Measurements from ENCODE around the gene TCEAL1.
A peak's percentile ranks its signal among the peaks of the same experiment; 100 is the strongest.
"Not testable (repeated sequence)": the region's sequence is repeated elsewhere in the genome, so short reads cannot be mapped to it uniquely, and the experiment has no call there.

The TCEAL1 gene, protein sequence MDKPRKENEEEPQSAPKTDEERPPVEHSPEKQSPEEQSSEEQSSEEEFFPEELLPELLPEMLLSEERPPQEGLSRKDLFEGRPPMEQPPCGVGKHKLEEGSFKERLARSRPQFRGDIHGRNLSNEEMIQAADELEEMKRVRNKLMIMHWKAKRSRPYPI

DNA sequence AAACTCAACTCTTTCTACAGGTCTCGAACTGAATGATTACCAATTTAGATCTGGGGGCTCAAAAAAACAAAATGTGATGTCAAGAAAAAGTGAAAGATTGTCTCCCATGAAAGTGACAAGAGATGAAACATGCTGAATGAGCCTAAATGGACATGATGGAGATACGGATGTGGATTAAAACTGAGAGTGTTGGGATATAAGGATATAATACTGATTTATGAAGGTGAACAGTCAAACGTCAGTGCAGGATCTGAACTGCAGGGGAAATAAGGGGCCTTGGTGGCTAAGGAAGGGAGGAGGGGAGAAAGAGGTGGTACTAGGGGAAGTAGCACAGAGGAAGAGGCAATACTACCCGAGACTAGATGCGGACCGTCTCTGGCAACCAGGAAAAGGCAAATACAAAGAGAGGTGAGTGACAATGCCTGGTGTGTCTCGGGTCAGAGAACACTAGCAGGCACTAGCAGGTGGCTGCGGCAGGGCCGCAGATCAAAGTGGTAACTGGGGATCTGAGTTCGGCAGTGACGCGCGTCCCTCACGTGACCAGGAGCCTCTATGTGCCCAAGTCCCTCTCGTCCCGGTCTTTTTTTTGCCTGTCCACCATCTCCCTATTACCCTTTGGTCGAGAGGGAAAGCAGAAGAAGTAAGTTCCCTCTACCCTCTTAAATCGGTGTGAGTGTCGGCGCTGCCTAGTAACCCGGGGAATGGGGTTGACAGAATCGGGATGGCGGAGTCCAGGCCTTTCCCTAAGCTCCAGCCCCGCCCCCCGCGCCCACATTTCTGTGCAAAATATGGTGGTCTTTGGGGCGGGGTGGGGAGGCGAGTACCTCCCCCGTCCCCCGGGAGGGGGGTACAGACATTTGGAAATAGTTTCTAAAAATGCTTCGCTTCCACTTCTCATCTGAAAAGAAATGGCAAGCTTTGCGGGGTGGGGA is at the start of gene TCEAL1:
TSS of gene TCEAL1 (plus strand) at position 590 of the 932 bp plus-strand sequence. CDS start 942 bp downstream, outside the sequence.
- peak within 1 kb of the TSS; percentile 81 for H3K27ac ChIP-seq
- TF ChIP-seq ZFX (IDR thresholded peaks at IDR 0.05), result no peak
- TF ChIP-seq, protein P1, sequence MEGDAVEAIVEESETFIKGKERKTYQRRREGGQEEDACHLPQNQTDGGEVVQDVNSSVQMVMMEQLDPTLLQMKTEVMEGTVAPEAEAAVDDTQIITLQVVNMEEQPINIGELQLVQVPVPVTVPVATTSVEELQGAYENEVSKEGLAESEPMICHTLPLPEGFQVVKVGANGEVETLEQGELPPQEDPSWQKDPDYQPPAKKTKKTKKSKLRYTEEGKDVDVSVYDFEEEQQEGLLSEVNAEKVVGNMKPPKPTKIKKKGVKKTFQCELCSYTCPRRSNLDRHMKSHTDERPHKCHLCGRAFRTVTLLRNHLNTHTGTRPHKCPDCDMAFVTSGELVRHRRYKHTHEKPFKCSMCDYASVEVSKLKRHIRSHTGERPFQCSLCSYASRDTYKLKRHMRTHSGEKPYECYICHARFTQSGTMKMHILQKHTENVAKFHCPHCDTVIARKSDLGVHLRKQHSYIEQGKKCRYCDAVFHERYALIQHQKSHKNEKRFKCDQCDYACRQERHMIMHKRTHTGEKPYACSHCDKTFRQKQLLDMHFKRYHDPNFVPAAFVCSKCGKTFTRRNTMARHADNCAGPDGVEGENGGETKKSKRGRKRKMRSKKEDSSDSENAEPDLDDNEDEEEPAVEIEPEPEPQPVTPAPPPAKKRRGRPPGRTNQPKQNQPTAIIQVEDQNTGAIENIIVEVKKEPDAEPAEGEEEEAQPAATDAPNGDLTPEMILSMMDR (conservative IDR thresholded peaks at IDR 0.05), result no peak

DNA sequence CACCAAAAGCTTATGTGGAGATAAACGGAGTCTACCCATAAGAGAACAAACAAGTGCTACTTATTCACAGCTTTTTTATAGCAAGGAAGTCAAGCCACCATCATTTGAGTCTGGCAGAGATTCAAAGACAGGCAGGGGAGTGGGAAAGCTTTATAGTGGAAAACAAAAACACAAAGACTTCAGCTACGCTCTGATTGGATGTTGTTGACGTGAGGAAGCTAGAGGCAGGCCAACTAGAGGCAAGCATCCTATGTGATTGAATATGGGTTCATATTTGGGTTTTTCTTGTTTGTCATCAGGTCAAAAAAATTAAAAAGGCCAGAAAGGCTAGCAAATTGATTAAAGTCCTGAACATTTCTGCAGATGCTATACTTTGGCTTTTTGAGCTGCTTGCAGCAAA is 44.2 kb upstream of the TCEAL1 start:
- TF ChIP-seq, protein P1 (conservative IDR thresholded peaks at IDR 0.05), result no peak
- TF ChIP-seq ZFX (IDR thresholded peaks at IDR 0.05), result no peak
- H3K27ac ChIP-seq, result no peak overlapping the region

DNA sequence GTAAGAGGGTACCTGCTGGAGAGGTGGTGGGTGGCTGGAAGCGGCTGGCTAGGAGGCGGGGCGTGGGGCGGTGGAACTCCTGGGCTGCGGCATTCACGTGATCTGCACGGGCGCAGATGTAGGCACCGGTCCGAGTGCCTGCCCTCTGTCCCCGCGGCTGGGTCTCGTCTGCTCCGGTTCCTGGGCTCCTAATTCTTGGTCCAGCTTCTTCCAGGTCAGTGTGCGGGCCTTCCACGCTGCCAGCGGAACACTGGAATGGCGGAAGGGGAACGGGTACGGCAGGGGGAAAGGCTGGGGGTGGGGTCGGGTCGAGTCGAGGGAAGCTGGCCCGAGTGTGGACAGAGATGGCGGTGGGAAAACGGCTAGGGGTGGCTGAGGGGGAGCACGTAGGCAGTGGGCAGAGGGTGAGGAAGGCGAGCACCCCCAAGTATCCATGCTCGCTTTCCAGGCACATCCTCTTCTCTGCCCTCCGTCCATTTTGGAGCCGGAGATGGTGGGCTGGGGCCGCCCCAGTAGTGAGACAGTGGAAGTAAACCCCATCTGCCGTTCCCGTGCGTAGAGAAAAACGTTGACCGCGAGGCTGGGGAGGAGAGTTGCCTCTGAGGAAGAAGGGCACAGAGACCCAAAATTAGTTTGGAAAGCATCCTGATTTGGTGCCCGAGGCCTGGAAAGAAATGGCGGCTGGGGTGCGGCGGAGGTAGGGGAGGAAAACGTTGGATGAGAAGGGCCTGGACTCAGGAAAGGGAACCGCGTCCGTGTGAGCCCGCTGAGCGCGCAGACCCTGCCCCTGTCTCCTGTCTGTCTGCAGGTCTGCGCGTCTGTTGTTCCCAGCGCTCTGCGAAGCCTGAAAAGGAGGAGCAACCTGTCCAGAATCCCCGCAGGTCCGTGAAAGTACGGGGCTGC is 43.1 kb upstream of the TCEAL1 start, which contains the start of gene TCEAL4:
TSS of gene TCEAL4 (plus strand) at position 105 of the 903 bp plus-strand sequence. CDS start 1,161 bp downstream, outside the sequence.
- peak within 1 kb of the TSS; percentile 90 for H3K27ac ChIP-seq
- TF ChIP-seq, protein P1 (conservative IDR thresholded peaks at IDR 0.05), result no peak
- peak; percentile 40; the same call in 1 of the 2 replicates for TF ChIP-seq ZFX (IDR thresholded peaks at IDR 0.05)

DNA sequence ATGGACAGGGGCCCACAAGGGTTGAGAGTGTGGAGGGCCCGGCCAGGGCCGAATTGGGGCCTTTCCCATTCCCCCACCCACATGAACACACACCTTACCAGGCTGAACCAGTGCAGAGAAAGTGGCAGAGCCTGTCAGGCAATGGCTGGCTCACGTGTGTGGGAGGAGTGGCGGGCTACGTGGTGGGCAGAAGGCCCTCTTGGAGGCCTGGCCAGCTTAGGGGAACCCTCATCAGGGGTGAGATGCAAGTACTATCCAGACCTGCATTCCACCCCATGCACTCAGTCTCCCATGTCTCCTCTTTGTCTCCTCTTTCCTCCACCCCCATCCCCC is 42.5 kb upstream of the TCEAL1 start:
- TF ChIP-seq ZFX (IDR thresholded peaks at IDR 0.05), result no peak
- TF ChIP-seq, protein P1 (conservative IDR thresholded peaks at IDR 0.05), result no peak
- peak overlapping the region; percentile 90 for H3K27ac ChIP-seq

DNA sequence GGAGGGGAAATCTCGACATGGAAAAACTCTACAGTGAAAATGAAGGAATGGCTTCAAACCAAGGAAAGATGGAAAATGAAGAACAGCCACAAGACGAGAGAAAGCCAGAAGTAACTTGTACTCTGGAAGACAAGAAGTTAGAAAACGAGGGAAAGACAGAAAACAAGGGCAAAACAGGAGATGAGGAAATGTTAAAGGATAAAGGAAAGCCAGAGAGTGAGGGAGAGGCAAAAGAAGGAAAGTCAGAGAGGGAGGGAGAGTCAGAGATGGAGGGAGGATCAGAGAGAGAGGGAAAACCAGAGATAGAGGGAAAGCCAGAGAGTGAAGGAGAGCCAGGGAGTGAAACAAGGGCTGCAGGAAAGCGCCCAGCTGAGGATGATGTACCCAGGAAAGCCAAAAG is 42.1 kb upstream of the TCEAL1 start:
- TF ChIP-seq, protein P1 (conservative IDR thresholded peaks at IDR 0.05), result no peak
- TF ChIP-seq ZFX (IDR thresholded peaks at IDR 0.05), result no peak
- H3K27ac ChIP-seq, result peak overlapping the region; percentile 90

DNA sequence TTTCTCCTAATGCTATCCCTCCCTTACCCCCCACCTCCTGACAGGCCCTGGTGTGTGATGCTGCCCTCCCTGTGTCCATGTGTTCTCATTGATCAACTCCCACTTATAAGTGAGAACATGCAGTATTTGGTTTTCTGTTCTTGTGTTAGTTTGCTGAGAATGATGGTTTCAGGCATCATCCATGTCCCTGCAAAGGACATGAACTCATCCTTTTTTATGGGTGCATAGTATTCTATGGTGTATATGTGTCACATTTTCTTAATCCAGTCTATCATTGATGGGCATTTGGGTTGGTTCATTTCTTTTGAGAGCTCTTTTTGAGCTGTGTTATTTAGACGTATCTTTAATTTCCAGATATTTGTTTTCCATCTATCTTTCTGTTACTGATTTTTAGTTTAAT is 36.5 kb upstream of the TCEAL1 start:
- H3K27ac ChIP-seq, result not testable (repeated sequence)

DNA sequence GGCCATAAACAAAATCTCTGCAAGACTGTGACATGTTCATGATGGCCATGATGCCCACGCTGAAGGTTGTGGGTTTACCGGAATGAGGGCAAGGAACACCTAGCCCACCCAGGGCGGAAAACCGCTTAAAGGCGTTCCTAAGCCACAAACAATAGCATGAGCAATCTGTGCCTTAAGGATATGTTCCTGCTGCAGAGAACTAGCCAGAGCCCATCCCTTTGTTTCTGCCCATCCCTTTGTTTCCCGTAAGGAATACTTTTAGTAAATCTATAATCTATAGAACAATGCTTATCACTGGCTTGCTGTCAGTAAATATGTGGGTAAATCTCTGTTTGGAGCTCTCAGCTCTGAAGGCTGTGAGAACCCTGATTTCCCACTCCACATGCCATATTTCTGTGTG is 33.6 kb upstream of the TCEAL1 start:
- not testable (repeated sequence) for H3K27ac ChIP-seq

All from C4-2B (cell line).